HEK293T (cell line): ENCODE results near the gene KCNRG.
"Not testable (repeated sequence)": the region's sequence is repeated elsewhere in the genome, so short reads cannot be mapped to it uniquely, and the experiment has no call there.

Experiments used
- CTCF ChIA-PET: fragments of 350-600 bp; formaldehyde crosslinking; extraction: SDS; loops from one replicate; lab custom pipeline; 2021; ENCODE audit warnings: antibody characterized with exemption, inconsistent platforms; lab: Yijun Ruan, JAX
- POLR2A ChIA-PET: fragments of 350-600 bp; formaldehyde crosslinking; extraction: SDS; loops from one replicate; lab custom pipeline; 2020; ENCODE audit warnings: antibody characterized with exemption, inconsistent platforms; lab: Yijun Ruan, JAX
- DNase-seq: peaks from one replicate; pipeline ENCODE4 v3.0.0; 2012; ENCODE audit warnings: mixed read lengths; ENCODE audit errors: extremely low spot score
- ARNT ChIP-seq: fragments of 450-650 bp; IDR thresholded peaks from 2 replicates; pipeline ENCODE4 v1.6.1; 2017; ENCODE audit warnings: mild to moderate bottlenecking
- BHLHE40 ChIP-seq: fragments of 450-650 bp; IDR thresholded peaks from 2 replicates; pipeline ENCODE4 v1.6.1; 2016; ENCODE audit warnings: mild to moderate bottlenecking, moderate library complexity, borderline replicate concordance
- CTBP1 ChIP-seq: fragments of 450-650 bp; IDR thresholded peaks from 2 replicates; pipeline ENCODE4 v1.6.1; 2016; ENCODE audit warnings: borderline replicate concordance
- ELF4 ChIP-seq: fragments of 450-650 bp; IDR thresholded peaks from 2 replicates; pipeline ENCODE4 v1.6.1; 2017; ENCODE audit warnings: antibody characterized with exemption
- FOXA1 ChIP-seq: fragments of 450-650 bp; IDR thresholded peaks from 2 replicates; pipeline ENCODE4 v1.6.1; 2016; ENCODE audit warnings: mild to moderate bottlenecking
- FOXK2 ChIP-seq: fragments of 450-650 bp; IDR thresholded peaks from 2 replicates; pipeline ENCODE4 v1.6.1; 2016; ENCODE audit warnings: mild to moderate bottlenecking
- FOXM1 ChIP-seq: fragments of 450-650 bp; IDR thresholded peaks from 2 replicates; pipeline ENCODE4 v1.6.1; 2017; ENCODE audit warnings: mild to moderate bottlenecking, borderline replicate concordance
- HDGF ChIP-seq: fragments of 450-650 bp; IDR thresholded peaks from 2 replicates; pipeline ENCODE4 v1.6.1; 2017; ENCODE audit warnings: antibody characterized with exemption, borderline replicate concordance
- L3MBTL2 ChIP-seq: fragments of 450-650 bp; conservative IDR thresholded peaks from 2 replicates; pipeline ENCODE4 v1.6.1; 2016; ENCODE audit warnings: mild to moderate bottlenecking
- LEF1 ChIP-seq: fragments of 450-650 bp; IDR thresholded peaks from 2 replicates; pipeline ENCODE4 v1.6.1; 2017; ENCODE audit warnings: mild to moderate bottlenecking, borderline replicate concordance
- NFRKB ChIP-seq: fragments of 450-650 bp; IDR thresholded peaks from 2 replicates; pipeline ENCODE4 v1.6.1; 2016; ENCODE audit warnings: mild to moderate bottlenecking, moderate library complexity
- PKNOX1 ChIP-seq: fragments of 450-650 bp; IDR thresholded peaks from 2 replicates; pipeline ENCODE4 v1.6.1; 2016
- SP1 ChIP-seq: fragments of 450-650 bp; IDR thresholded peaks from 2 replicates; pipeline ENCODE4 v1.6.1; 2017
- SUZ12 ChIP-seq: fragments of 450-650 bp; IDR thresholded peaks from 2 replicates; pipeline ENCODE4 v1.6.1; 2016; ENCODE audit warnings: mild to moderate bottlenecking
- TARDBP ChIP-seq: fragments of 450-650 bp; IDR thresholded peaks from 2 replicates; pipeline ENCODE4 v1.6.1; 2016
- ZNF384 ChIP-seq: fragments of 450-650 bp; IDR thresholded peaks from 2 replicates; pipeline ENCODE4 v1.6.1; 2016

The KCNRG gene

GRCh38 chr13:50038266-50038665 is 23.0 kb downstream of the KCNRG start:
- DNase-seq: no peak
- TF ChIP-seq FOXA1: no peak
- TF ChIP-seq NFRKB: no peak
- TF ChIP-seq SUZ12: no peak
- no peak for TF ChIP-seq BHLHE40
- TF ChIP-seq FOXM1: no peak
- no peak for TF ChIP-seq CTBP1
- no peak for TF ChIP-seq ZNF384
- TF ChIP-seq L3MBTL2: no peak
- TF ChIP-seq TARDBP: no peak
- TF ChIP-seq FOXK2: no peak
- TF ChIP-seq ARNT: no peak
- TF ChIP-seq HDGF: no peak
- no peak for TF ChIP-seq PKNOX1
- no peak for TF ChIP-seq SP1
- no peak for TF ChIP-seq LEF1
- TF ChIP-seq ELF4: no peak
- POLR2A ChIA-PET: no interaction called here
- CTCF ChIA-PET: no interaction called here

DNA sequence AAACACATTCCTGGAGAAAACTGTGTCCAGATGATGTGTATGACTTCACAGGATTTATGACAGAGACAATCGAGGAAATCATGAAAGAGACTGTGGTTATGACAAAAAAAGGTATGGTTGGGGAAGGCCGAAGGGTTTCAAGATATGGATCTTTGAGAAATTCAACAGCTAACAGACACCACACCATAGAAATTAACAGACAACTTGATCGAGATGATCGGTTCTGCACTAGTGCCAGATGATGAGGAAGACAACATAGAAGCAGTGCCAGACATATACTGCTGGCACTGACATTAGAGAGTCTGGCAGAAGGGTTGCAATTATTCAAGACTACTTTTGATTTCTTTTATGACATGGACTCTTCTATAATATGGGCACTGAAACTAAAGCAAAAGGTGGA is 37.2 kb downstream of the KCNRG start:
- DNase-seq: no peak
- POLR2A ChIA-PET: no interaction called here
- CTCF ChIA-PET: no interaction called here
- no peak for TF ChIP-seq NFRKB
- no peak for TF ChIP-seq FOXA1
- TF ChIP-seq SP1: no peak
- no peak for TF ChIP-seq HDGF
- TF ChIP-seq ELF4: no peak
- no peak for TF ChIP-seq ARNT
- TF ChIP-seq ZNF384: no peak
- no peak for TF ChIP-seq PKNOX1
- no peak for TF ChIP-seq FOXM1
- TF ChIP-seq BHLHE40: no peak
- TF ChIP-seq L3MBTL2: no peak

DNA sequence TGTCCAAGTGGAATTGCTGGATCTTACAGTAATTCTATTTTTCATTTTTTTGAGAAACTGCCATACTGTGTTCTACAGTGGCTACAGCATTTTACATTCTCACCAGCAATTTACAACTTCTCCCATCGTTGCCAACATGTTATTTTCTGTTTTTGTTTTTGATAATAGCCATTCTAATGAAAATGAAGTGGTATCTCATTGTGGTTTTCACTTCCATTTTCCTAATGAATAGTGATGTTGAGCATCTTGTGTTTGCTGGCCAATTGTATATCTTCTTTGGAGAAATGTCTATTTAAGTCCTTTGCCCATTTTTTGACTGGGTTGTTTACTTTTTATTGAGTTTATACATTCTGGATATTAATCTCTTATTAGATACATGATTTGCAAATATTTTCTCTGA is 38.6 kb downstream of the KCNRG start:
- ChIA-PET CTCF (no interaction called here), POLR2A (no interaction called here)
- no peak for DNase-seq
- no peak for TF ChIP-seq BHLHE40
- no peak for TF ChIP-seq ZNF384
- no peak for TF ChIP-seq SP1
- no peak for TF ChIP-seq FOXA1
- no peak for TF ChIP-seq FOXM1
- TF ChIP-seq FOXK2: no peak
- no peak for TF ChIP-seq NFRKB
- no peak for TF ChIP-seq L3MBTL2
- TF ChIP-seq SUZ12: no peak
- TF ChIP-seq CTBP1: no peak
- TF ChIP-seq ARNT: no peak
- TF ChIP-seq HDGF: no peak
- no peak for TF ChIP-seq PKNOX1
- no peak for TF ChIP-seq TARDBP

- TF ChIP-seq FOXK2: no peak
- no peak for TF ChIP-seq PKNOX1
- no peak for TF ChIP-seq SUZ12
- TF ChIP-seq FOXA1: no peak
- no peak for TF ChIP-seq FOXM1
- TF ChIP-seq ZNF384: no peak
- no peak for TF ChIP-seq LEF1
- TF ChIP-seq ELF4: no peak
- TF ChIP-seq SP1: no peak
- no peak for TF ChIP-seq HDGF
- TF ChIP-seq L3MBTL2: no peak
- no peak for TF ChIP-seq ARNT
- TF ChIP-seq TARDBP: no peak
- CTCF ChIA-PET: no interaction called here
- DNase-seq: no peak
- POLR2A ChIA-PET: no interaction called here
Observed at GRCh38 chr13:50055454-50055853, 40.2 kb downstream of the KCNRG start.

- no peak for TF ChIP-seq ARNT
- TF ChIP-seq NFRKB: no peak
- TF ChIP-seq HDGF: no peak
- no peak for TF ChIP-seq CTBP1
- no peak for TF ChIP-seq PKNOX1
- TF ChIP-seq FOXK2: no peak
- no peak for TF ChIP-seq L3MBTL2
- no peak for TF ChIP-seq TARDBP
- no peak for TF ChIP-seq ZNF384
- TF ChIP-seq SP1: no peak
- no peak for TF ChIP-seq LEF1
- TF ChIP-seq FOXM1: no peak
- TF ChIP-seq BHLHE40: no peak
- TF ChIP-seq SUZ12: no peak
- TF ChIP-seq ELF4: no peak
- no peak for TF ChIP-seq FOXA1
- DNase-seq: no peak
- ChIA-PET POLR2A (no interaction called here), CTCF (no interaction called here)
Observed at GRCh38 chr13:50060718-50061117, 45.5 kb downstream of the KCNRG start.

DNA sequence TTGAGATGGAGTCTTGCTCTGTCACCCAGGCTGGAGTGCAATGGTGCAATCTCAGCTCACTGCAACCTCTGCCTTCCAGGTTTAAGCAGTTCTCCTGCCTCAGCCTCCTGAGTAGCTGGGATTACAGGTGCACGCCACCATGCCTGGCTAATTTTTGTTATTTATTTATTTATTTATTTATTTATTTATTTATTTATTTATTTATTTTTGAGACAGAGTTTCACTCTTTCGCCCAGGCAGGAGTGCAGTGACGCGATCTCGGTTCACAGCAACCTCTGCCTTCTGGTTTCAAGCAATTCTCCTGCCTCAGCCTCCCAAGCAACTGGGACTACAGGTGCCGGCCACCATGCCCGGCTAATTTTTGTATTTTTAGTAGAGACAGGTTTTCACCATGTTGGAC is 47.1 kb downstream of the KCNRG start:
- DNase-seq, POLR2A ChIA-PET, CTCF ChIA-PET: not testable (repeated sequence)
